GM12891 (cell line): ENCODE data around the gene FUS.
A peak's percentile ranks its signal among the peaks of the same experiment; 100 is the strongest.
"Not testable (repeated sequence)": the region's sequence is repeated elsewhere in the genome, so short reads cannot be mapped to it uniquely, and the experiment has no call there.

Experiments used
- DNase-seq: peaks from one replicate; pipeline ENCODE4 v3.0.0; 2011; ENCODE audit warnings: low spot score; ENCODE audit not compliant: insufficient read length
- FAIRE-seq: peaks from 2 replicates; lab custom pipeline; 2011; peaks lifted over from hg19 to GRCh38; lab: Jason Lieb, UNC
- PAX5 ChIP-seq: IDR thresholded peaks from 2 replicates; pipeline ENCODE4 v1.6.1; 2011; ENCODE audit warnings: low read length, moderate library complexity, mild to moderate bottlenecking; ENCODE audit not compliant: insufficient read depth, severe bottlenecking
- POLR2A ChIP-seq: IDR thresholded peaks from 2 replicates; pipeline ENCODE4 v1.6.1; 2011; ENCODE audit warnings: low read depth, low read length, control low read depth
- POLR2AphosphoS5 ChIP-seq: IDR thresholded peaks from 2 replicates; pipeline ENCODE4 v1.6.1; 2011; ENCODE audit warnings: low read depth, low read length, control low read depth
- POU2F2 ChIP-seq: IDR thresholded peaks from 2 replicates; pipeline ENCODE4 v1.6.1; 2011; ENCODE audit warnings: low read depth, mild to moderate bottlenecking, control low read depth, low read length, moderate library complexity
- SPI1 ChIP-seq: IDR thresholded peaks from 2 replicates; pipeline ENCODE4 v1.6.1; 2011; ENCODE audit warnings: low read depth, low read length, control low read depth
- TAF1 ChIP-seq: IDR thresholded peaks from 2 replicates; pipeline ENCODE4 v1.6.1; 2011; ENCODE audit warnings: low read depth, low read length, control low read depth

FUS gene

DNA sequence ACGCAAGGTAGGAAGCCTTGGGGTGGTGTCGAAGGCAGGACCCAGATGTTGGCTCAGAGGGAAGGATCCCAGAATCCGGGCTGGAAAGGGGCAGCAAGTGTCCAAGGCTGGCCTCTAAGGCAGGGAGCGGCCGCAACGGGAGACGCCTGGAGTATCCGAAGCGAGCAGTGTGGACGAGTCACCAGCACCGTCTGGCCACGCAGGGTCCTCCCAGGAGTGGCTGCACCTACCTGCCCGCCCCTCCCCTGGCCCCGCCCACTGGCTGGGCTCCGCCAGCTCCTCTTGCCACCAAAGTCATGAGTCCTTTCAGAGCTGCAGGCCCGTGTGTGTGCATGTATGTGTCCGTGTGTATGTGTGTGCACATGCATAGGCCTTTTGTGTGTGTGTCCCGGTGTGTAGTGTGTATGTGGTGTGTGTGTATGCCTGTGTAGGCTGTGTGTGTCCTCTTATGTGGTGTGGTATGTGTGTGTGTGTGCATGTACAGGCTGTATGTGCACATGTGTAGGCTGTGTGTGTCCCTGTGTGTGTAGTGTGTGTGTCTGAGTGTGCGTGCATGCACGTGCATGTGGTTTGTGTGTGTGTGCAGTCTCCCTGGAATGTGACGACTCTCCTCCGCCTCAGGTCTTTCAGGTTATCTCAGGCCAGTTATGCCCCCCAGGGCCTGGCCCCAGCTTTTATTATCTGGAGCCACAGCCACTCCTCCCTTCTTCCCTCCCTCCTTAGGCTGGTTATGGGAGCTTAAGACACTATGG, 44.2 kb upstream of the FUS start, which contains the start of gene PRSS8:
Gene PRSS8, minus strand, starts transcription at position 193 of the 752 bp plus-strand sequence. CDS start 229 bp downstream, outside the sequence.
- no peak for TF ChIP-seq SPI1
- no peak for TF ChIP-seq PAX5
- no peak for FAIRE-seq
- no peak for DNase-seq

- FAIRE-seq (no peak), DNase-seq (no peak)
- TF ChIP-seq TAF1: no peak
- TF ChIP-seq SPI1: no peak
- TF ChIP-seq PAX5: no peak
- no peak for TF ChIP-seq POU2F2
- no peak for TF ChIP-seq POLR2AphosphoS5
- TF ChIP-seq POLR2A: no peak
These were observed 43.7 kb upstream of the FUS start for GRCh38 chr16:31136287-31136662.

- not testable (repeated sequence) for DNase-seq, FAIRE-seq
These were observed 43.0 kb upstream of the FUS start for GRCh38 chr16:31136822-31137499.

DNA sequence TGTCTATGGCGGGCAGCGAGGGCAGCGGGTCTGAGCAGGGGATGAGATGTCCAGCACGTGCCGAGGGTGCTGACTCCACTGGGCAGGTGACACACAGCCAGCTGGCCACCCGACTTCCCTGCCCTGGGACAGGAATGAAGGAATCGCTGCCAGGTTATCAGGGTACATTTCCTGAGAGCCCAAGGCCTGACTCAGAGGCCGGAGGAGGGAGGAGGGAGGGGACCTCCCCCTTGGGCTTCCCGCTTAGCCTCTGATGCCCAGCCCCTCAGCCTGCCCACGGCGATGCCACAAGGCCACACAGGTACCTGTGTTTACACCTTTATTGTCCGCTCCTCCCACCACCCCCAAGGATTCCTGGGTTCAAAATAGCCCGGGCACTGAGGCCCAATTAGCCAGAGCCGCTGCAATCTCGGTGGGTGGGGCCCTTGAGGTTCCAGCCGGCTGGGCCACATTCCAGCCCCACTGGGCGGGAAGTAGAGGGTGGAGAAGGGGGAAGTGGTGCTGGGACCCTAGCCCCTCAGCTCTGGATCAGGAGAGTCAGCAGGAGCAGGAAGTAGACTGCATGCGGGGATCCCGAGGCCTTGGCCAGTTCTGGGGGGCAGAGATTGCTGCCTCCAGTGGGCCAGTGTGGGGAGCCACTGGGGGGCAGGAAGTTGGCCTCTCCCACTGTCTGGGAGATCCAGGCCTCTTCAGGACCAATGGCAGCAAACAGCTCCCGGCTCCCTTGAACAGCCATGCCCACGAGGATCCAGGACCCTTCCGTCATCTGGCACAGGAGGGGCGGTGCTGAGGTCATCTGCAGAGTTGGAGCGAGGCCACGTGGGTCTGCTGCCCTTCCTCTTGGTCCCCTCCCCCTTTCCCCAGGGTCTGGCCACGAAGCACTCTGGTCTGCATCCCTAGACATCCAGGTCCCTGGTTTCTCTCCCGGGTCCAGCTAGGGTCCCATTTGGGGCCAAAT, 41.0 kb upstream of the FUS start:
- DNase-seq (no peak), FAIRE-seq (no peak)
- TF ChIP-seq POLR2AphosphoS5 (no peak), TAF1 (no peak), POU2F2 (no peak), SPI1 (no peak), POLR2A (no peak), PAX5 (no peak)

DNA sequence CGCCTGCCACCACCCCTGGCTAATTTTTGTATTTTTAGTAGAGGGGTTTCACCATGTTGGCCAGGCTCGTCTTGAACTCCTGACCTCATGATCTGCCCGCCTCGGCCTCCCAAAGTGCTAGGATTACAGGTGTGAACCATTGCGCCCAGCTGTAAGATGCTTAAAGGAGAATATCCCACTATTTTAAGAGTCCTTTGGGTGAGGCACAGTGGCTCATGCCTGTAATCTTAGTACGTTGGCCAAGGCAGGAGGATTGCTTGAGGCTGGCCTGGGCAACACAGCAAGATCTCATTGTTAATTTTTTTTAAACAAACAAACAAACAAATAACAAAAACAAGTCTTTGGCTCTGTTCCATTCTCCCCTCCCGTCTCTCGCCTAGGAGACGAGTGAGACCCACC, 38.9 kb upstream of the FUS start:
- not testable (repeated sequence) for FAIRE-seq, DNase-seq

DNA sequence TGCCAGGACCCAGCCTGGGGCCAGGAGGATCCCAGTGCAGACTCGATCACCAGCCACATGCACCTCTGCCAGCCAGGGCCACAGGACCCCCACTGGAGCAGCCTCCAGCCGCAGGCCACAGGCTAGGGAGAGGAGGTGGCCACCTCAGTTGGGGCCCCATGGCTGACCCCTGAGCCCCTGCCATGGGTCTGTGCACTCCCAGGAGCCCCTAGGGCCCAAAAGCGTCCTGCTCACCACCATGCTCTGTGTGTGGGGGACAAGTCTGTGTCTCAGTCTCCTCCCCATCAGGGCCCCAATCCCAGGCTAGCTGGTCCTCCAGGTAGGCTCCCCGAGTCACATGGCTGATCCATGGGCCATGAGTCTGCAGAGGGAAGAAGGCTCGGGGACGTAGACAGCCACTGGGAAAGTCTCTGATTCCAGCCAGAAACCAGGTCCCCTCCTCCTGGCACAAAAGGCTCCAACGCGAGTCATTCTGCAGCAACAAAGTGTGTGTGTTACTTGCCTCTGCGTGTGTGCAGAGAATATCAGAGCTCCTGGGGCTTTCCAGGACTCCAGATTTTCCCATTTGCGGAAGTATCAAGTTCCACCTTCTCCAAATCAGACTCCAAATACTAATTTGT, 38.3 kb upstream of the FUS start:
- TF ChIP-seq POU2F2 (no peak), POLR2AphosphoS5 (no peak), POLR2A (no peak), PAX5 (no peak), TAF1 (no peak), SPI1 (no peak)
- DNase-seq (no peak), FAIRE-seq (no peak)

- peak; percentile 90 for FAIRE-seq
- TF ChIP-seq TAF1 (no peak), SPI1 (peak; percentile 49), POLR2A (no peak), PAX5 (no peak)
These were observed 37.6 kb upstream of the FUS start for GRCh38 chr16:31142109-31143010.

GRCh38 chr16:31143011-31143693, 36.8 kb upstream of the FUS start:
- no peak for TF ChIP-seq POLR2A
- no peak for TF ChIP-seq PAX5
- TF ChIP-seq SPI1: no peak
- no peak for TF ChIP-seq POU2F2
- no peak for TF ChIP-seq POLR2AphosphoS5
- TF ChIP-seq TAF1: no peak
- FAIRE-seq (no peak), DNase-seq (no peak)

More at GRCh38 chr16:31142109-31143010, 37.6 kb upstream of the FUS start:
- peak; percentile 99 for DNase-seq
